Measurements from ENCODE around the gene ABCG4. TPM values are rescaled to one million over a fixed set of nuclear protein-coding genes. Genes with fewer than 3 reads are reported as not detected.

The ABCG4 gene
- total and polyA plus RNA-seq, 2 experiments from 2014 or later = 0.58 to 1.0 TPM

- TF ChIP-seq, protein P1, sequence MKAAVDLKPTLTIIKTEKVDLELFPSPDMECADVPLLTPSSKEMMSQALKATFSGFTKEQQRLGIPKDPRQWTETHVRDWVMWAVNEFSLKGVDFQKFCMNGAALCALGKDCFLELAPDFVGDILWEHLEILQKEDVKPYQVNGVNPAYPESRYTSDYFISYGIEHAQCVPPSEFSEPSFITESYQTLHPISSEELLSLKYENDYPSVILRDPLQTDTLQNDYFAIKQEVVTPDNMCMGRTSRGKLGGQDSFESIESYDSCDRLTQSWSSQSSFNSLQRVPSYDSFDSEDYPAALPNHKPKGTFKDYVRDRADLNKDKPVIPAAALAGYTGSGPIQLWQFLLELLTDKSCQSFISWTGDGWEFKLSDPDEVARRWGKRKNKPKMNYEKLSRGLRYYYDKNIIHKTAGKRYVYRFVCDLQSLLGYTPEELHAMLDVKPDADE (IDR thresholded peaks at IDR 0.05) = no peak
- TF ChIP-seq CREB1 (CRISPR knock-in tag; IDR thresholded peaks at IDR 0.05; ENCODE audit: low read depth) (no peak), STAT1 (IDR thresholded peaks at IDR 0.05; ENCODE audit: unreplicated experiment) (no peak), NANOG (IDR thresholded peaks at IDR 0.05; ENCODE audit: borderline replicate concordance) (no peak), EZH2phosphoT487 (IDR thresholded peaks at IDR 0.05; ENCODE audit: unreplicated experiment) (no peak), ZNF114 (CRISPR knock-in tag; IDR thresholded peaks at IDR 0.05) (no peak), POLR2AphosphoS5 (IDR thresholded peaks at IDR 0.05; ENCODE audit: low read depth) (no peak), ZNF331 (CRISPR knock-in tag; IDR thresholded peaks at IDR 0.05; ENCODE audit: low read depth) (no peak)
Observed at GRCh38 chr11:119158467-119158866, 9.6 kb downstream of the ABCG4 start (continued).

DNA sequence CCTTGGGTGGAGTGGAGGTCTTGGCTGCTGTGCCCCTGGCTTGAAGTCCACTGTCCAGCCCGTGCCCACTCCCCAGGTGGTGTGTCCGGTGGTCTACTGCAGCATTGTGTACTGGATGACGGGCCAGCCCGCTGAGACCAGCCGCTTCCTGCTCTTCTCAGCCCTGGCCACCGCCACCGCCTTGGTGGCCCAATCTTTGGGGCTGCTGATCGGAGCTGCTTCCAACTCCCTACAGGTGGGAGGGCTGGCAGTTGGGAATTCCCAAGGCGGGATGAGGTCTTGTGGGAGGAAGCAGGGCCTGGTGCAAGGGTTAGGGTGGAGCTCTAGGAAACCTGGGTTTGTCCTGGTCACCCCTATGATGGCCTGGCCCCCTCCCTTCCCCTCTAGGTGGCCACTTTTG is 11.3 kb downstream of the ABCG4 start:
- H3K9me2 ChIP-seq (ENCODE audit: insufficient read depth) = no peaks in the 10 kb centered on the region
- Mint-ChIP-seq H3K9me3 (no peaks in the 10 kb centered on the region), H3K4me3 (no peak overlapping the region), H3K27ac (no peak overlapping the region), H3K36me3 (ENCODE audit: low read depth) (no peaks in the 10 kb centered on the region; the same call in 2 of the 3 replicates), H3K27me3 (ENCODE audit: insufficient read depth, low read depth, poor library complexity) (peaks cover 13% of the 10 kb centered on the region), H3K4me1 (peaks cover 8% of the 10 kb centered on the region)
- no peak overlapping the region for H2AFZ ChIP-seq
- H3K4me2 ChIP-seq = no peak overlapping the region
- no peaks in the 10 kb centered on the region for H3K79me2 ChIP-seq (replicated peaks; ENCODE audit: insufficient read depth)
- H3K27ac ChIP-seq (ENCODE audit: low read depth) = no peak overlapping the region
- no peak overlapping the region for H3K4me3 ChIP-seq
- no peak for DNase-seq (ENCODE audit: low spot score)
- no peaks in the 10 kb centered on the region for H3F3A ChIP-seq (replicated peaks; ENCODE audit: low read depth)
- H3K4me1 ChIP-seq (ENCODE audit: insufficient read depth) = no peaks in the 10 kb centered on the region
- no peaks in the 10 kb centered on the region for H3K27me3 ChIP-seq (ENCODE audit: insufficient read depth)
- no peak for ATAC-seq
- H3K36me3 ChIP-seq (ENCODE audit: insufficient read depth) = no peaks in the 10 kb centered on the region
- no peaks in the 10 kb centered on the region for H4K20me1 ChIP-seq (replicated peaks; ENCODE audit: insufficient read depth)
- TF ChIP-seq EZH2 (IDR thresholded peaks at IDR 0.05; ENCODE audit: low read depth, unreplicated experiment) (no peak), CTCF (conservative IDR thresholded peaks at IDR 0.05; ENCODE audit: low read depth in 2 of 2) (no peak), ZNF331 (CRISPR knock-in tag; IDR thresholded peaks at IDR 0.05; ENCODE audit: low read depth) (no peak), REST (IDR thresholded peaks at IDR 0.05; ENCODE audit: unreplicated experiment) (no peak), STAT1 (IDR thresholded peaks at IDR 0.05; ENCODE audit: unreplicated experiment) (no peak)
- TF ChIP-seq, protein P2, sequence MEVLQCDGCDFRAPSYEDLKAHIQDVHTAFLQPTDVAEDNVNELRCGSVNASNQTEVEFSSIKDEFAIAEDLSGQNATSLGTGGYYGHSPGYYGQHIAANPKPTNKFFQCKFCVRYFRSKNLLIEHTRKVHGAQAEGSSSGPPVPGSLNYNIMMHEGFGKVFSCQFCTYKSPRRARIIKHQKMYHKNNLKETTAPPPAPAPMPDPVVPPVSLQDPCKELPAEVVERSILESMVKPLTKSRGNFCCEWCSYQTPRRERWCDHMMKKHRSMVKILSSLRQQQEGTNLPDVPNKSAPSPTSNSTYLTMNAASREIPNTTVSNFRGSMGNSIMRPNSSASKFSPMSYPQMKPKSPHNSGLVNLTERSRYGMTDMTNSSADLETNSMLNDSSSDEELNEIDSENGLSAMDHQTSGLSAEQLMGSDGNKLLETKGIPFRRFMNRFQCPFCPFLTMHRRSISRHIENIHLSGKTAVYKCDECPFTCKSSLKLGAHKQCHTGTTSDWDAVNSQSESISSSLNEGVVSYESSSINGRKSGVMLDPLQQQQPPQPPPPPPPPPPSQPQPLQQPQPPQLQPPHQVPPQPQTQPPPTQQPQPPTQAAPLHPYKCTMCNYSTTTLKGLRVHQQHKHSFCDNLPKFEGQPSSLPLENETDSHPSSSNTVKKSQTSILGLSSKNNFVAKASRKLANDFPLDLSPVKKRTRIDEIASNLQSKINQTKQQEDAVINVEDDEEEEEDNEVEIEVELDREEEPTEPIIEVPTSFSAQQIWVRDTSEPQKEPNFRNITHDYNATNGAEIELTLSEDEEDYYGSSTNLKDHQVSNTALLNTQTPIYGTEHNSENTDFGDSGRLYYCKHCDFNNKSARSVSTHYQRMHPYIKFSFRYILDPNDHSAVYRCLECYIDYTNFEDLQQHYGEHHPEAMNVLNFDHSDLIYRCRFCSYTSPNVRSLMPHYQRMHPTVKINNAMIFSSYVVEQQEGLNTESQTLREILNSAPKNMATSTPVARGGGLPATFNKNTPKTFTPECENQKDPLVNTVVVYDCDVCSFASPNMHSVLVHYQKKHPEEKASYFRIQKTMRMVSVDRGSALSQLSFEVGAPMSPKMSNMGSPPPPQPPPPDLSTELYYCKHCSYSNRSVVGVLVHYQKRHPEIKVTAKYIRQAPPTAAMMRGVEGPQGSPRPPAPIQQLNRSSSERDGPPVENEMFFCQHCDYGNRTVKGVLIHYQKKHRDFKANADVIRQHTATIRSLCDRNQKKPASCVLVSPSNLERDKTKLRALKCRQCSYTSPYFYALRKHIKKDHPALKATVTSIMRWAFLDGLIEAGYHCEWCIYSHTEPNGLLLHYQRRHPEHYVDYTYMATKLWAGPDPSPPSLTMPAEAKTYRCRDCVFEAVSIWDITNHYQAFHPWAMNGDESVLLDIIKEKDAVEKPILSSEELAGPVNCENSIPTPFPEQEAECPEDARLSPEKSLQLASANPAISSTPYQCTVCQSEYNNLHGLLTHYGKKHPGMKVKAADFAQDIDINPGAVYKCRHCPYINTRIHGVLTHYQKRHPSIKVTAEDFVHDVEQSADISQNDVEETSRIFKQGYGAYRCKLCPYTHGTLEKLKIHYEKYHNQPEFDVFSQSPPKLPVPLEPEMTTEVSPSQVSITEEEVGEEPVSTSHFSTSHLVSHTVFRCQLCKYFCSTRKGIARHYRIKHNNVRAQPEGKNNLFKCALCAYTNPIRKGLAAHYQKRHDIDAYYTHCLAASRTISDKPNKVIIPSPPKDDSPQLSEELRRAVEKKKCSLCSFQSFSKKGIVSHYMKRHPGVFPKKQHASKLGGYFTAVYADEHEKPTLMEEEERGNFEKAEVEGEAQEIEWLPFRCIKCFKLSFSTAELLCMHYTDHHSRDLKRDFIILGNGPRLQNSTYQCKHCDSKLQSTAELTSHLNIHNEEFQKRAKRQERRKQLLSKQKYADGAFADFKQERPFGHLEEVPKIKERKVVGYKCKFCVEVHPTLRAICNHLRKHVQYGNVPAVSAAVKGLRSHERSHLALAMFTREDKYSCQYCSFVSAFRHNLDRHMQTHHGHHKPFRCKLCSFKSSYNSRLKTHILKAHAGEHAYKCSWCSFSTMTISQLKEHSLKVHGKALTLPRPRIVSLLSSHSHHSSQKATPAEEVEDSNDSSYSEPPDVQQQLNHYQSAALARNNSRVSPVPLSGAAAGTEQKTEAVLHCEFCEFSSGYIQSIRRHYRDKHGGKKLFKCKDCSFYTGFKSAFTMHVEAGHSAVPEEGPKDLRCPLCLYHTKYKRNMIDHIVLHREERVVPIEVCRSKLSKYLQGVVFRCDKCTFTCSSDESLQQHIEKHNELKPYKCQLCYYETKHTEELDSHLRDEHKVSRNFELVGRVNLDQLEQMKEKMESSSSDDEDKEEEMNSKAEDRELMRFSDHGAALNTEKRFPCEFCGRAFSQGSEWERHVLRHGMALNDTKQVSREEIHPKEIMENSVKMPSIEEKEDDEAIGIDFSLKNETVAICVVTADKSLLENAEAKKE (CRISPR knock-in tag; IDR thresholded peaks at IDR 0.05) = no peak
- TF ChIP-seq, protein P1 (IDR thresholded peaks at IDR 0.05) = no peak

All from GM23338 (cell line).